Stomach (tissue), 9 donors: ENCODE measurements around the gene SMCO2. TPM values are rescaled to one million over a fixed set of nuclear protein-coding genes. Genes with fewer than 3 reads are reported as not detected.

Experiments used
- DNase-seq, 2 donors: peaks; one replicate each; pipeline versions ENCODE4 v3.0.0 to v3.0.0-alpha.2; 2013 to 2019
- H3K27ac ChIP-seq, 5 donors: fragments of 200-600 bp in 4 of 5; sonication (generic) in 4 of 5; one replicate each; pipeline ENCODE4 v1.5.1; 2013 to 2019; ENCODE audit warnings: mild to moderate bottlenecking in 1 of 5, moderate library complexity in 1 of 5
- H3K27me3 ChIP-seq, 3 donors: fragments of 200-600 bp; sonication (generic); one replicate each; pipeline ENCODE4 v1.5.1; 2017 to 2019; ENCODE audit warnings: mixed run types in 1 of 3
- H3K36me3 ChIP-seq, 4 donors: fragments of 200-600 bp; sonication (generic); 1 replicate in 3 of 4; 2 replicates in 1 of 4; pipeline ENCODE4 v1.5.1; 2016 to 2019
- H3K4me1 ChIP-seq, 4 donors: fragments of 200-600 bp; sonication (generic); one replicate each; pipeline ENCODE4 v1.5.1; 2016 to 2019
- H3K4me3 ChIP-seq, 4 donors: fragments of 200-600 bp; sonication (generic) in 3 of 4; one replicate each; pipeline ENCODE4 v1.5.1; 2016 to 2019; ENCODE audit warnings: mild to moderate bottlenecking in 1 of 4
- H3K9me3 ChIP-seq, 4 donors: fragments of 200-600 bp; sonication (generic); one replicate each; pipeline ENCODE4 v1.5.1; 2016 to 2019
- CTCF ChIP-seq, 7 experiments: fragments of 450-650 bp in 4 of 7; fragments of 200-600 bp in 3 of 7; sonication (generic) in 3 of 7; IDR thresholded peaks; one replicate each; pipeline ENCODE4 v1.5.1; 2016 to 2019; ENCODE audit warnings: antibody characterized with exemption in 7 of 7, control low read depth in 2 of 7, mild to moderate bottlenecking in 1 of 7
- EP300 ChIP-seq: sonication (generic); formaldehyde crosslinking; IDR thresholded peaks from one replicate; pipeline ENCODE4 v1.6.1; 2017; ENCODE audit warnings: antibody characterized with exemption
- POLR2A ChIP-seq, 4 donors: fragments of 450-650 bp; IDR thresholded peaks; one replicate each; pipeline ENCODE4 v1.6.1; 2016; ENCODE audit warnings: antibody characterized with exemption in 4 of 4, control low read depth in 2 of 4, mild to moderate bottlenecking in 1 of 4, moderate library complexity in 1 of 4
- POLR2AphosphoS5 ChIP-seq, 3 donors: sonication (generic); formaldehyde crosslinking; IDR thresholded peaks; one replicate each; pipeline ENCODE4 v1.6.1; 2016; ENCODE audit warnings: antibody characterized with exemption in 3 of 3
- WGBS, 5 donors: extraction: QIAGEN DNeasy Blood & Tissue Kit in 3 of 5; methylation state at CpG; one replicate each; pipeline versions ENCODE4 v1.1.5 to v1.1.7; 2013 to 2018; 5-methylcytosine and 5-hydroxymethylcytosine counted together
- intact Hi-C: fragments of 100-400 bp; cut with DNase I; formaldehyde crosslinking; loops from one replicate; pipeline ENCODE4 v1.15.1; 2023; ENCODE audit warnings: low total_unique reads
- polyA plus RNA-seq, 3 donors: library from polyadenylated mRNA; stranded (reverse); fragments of 200-250 nt; gene quantifications; one replicate each; pipeline ENCODE4 v1.2.3, GENCODE V29; 2013
- total RNA-seq, 5 donors: library from RNA; depleted of rRNA; stranded (reverse); fragments of >200 nt; gene quantifications; one replicate each; pipeline versions ENCODE4 v1.1.0 to v1.2.3, GENCODE V29; 2014 to 2016
- donor health status: healthy with polysubstance abuse.
- donor health status: Bipolar disorder and iron deficiency.
- donor health status: healthy.

Gene SMCO2
- total and polyA plus RNA-seq, 8 donors, result 1.2 to 2.5 TPM; not detected in 6

- H3K27ac ChIP-seq, result no peak overlapping the region
- 78 to 85% (median 83%) methylated on average over 5 of the region's 5 CpGs for WGBS, 5 donors
- no peaks in the 10 kb centered on the region for H3K27me3 ChIP-seq
- no peak overlapping the region for H3K4me3 ChIP-seq
- TF ChIP-seq POLR2AphosphoS5 (IDR thresholded peaks at IDR 0.05) (no peak), EP300 (no peak), CTCF (IDR thresholded peaks at IDR 0.05) (no peak), POLR2A (IDR thresholded peaks at IDR 0.05) (no peak)
- no peaks in the 10 kb centered on the region for H3K36me3 ChIP-seq
- H3K4me1 ChIP-seq, result peaks cover 0 to 11% (median 6%) of the 10 kb centered on the region in 4 donors
- no peak for DNase-seq
- intact Hi-C loops, result no loop called here
- peaks cover 0 to 4% (median 0%) of the 10 kb centered on the region in 4 donors for H3K9me3 ChIP-seq
These were observed 62.3 kb downstream of the SMCO2 start for GRCh38 chr12:27508736-27509431.

DNA sequence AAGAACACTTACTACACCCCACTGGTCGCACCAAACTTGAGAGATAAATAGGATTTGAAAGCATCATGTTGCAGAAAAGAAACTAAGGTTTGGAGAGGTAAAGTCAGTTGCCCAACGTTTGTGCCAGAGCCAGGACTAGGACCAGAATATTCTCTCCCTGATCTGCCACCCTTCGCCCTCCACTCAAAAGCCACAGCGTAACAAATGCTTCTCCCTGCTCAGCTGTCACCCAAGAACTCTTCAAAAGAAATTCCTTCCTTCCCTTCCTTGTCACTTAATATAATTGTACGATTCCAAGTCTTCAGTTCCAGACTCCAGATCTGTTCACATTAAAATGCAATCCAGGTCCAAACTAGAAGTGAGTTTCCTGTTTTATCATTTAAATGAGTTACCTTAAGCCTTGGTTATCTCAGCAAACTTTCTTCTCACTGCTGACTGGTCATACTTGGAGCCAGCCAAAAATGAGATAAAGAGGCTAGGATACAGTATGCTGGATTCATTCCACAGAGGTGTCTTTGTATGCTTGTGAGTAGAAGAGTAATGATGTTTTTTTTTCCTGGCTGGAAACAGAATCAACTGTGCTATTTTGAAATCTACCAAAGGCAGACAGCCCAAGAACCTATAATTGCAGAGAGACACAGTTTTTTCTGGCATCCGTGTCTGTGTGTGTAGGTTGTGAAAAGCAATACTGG lies 64.6 kb downstream of the SMCO2 start:
- Histone ChIP-seq H3K4me1 (peaks cover 0 to 11% (median 6%) of the 10 kb centered on the region in 4 donors), H3K27me3 (no peaks in the 10 kb centered on the region), H3K4me3 (no peak overlapping the region), H3K36me3 (no peaks in the 10 kb centered on the region), H3K27ac (peak overlapping the region in 2 of 5 donors; percentile 25 to 35), H3K9me3 (peaks cover 0 to 4% (median 0%) of the 10 kb centered on the region in 4 donors)
- intact Hi-C loops, result no loop called here
- peak in 1 of 2 donors; percentile 67 for DNase-seq
- TF ChIP-seq CTCF (IDR thresholded peaks at IDR 0.05), result no peak
- TF ChIP-seq POLR2A (IDR thresholded peaks at IDR 0.05), result no peak
- TF ChIP-seq POLR2AphosphoS5 (IDR thresholded peaks at IDR 0.05), result no peak
- no peak for TF ChIP-seq EP300
- 49 to 66% (median 61%) methylated on average over 6 of the region's 6 CpGs for WGBS, 5 donors

GRCh38 chr12:27511723-27512045 lies 65.1 kb downstream of the SMCO2 start:
- intact Hi-C loops, result no loop called here
- H3K4me1 ChIP-seq, result peaks cover 0 to 11% (median 6%) of the 10 kb centered on the region in 4 donors
- DNase-seq, result no peak
- no peaks in the 10 kb centered on the region for H3K36me3 ChIP-seq
- WGBS, 5 donors, result 35 to 75% (median 43%) methylated on average over 3 of the region's 3 CpGs
- TF ChIP-seq POLR2A (IDR thresholded peaks at IDR 0.05), result no peak
- TF ChIP-seq EP300, result no peak
- H3K4me3 ChIP-seq, result no peak overlapping the region
- no peaks in the 10 kb centered on the region for H3K27me3 ChIP-seq
- peak overlapping the region in 2 of 5 donors; percentile 25 to 35 for H3K27ac ChIP-seq
- H3K9me3 ChIP-seq, result peaks cover 0 to under 1% (median 0%) of the 10 kb centered on the region in 4 donors

GRCh38 chr12:27513155-27513824 lies 66.8 kb downstream of the SMCO2 start:
- Histone ChIP-seq H3K9me3 (no peaks in the 10 kb centered on the region), H3K4me1 (peaks cover 0 to 11% (median 6%) of the 10 kb centered on the region in 4 donors), H3K27me3 (no peaks in the 10 kb centered on the region), H3K27ac (no peak overlapping the region), H3K4me3 (no peak overlapping the region), H3K36me3 (no peaks in the 10 kb centered on the region)
- WGBS, 5 donors, result 84 to 94% (median 90%) methylated on average over 7 of the region's 7 CpGs
- DNase-seq, result no peak
- intact Hi-C loops, result no loop called here
- TF ChIP-seq POLR2AphosphoS5 (IDR thresholded peaks at IDR 0.05) (no peak), POLR2A (IDR thresholded peaks at IDR 0.05) (no peak), EP300 (no peak), CTCF (IDR thresholded peaks at IDR 0.05) (no peak)
